Measurements from ENCODE around the gene PGAP3. TPM values are rescaled to one million over a fixed set of nuclear protein-coding genes. Genes with fewer than 3 reads are reported as not detected.

Gene PGAP3, protein sequence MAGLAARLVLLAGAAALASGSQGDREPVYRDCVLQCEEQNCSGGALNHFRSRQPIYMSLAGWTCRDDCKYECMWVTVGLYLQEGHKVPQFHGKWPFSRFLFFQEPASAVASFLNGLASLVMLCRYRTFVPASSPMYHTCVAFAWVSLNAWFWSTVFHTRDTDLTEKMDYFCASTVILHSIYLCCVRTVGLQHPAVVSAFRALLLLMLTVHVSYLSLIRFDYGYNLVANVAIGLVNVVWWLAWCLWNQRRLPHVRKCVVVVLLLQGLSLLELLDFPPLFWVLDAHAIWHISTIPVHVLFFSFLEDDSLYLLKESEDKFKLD
- 18.2 and 21.7 TPM in 2 replicates for total RNA-seq
- long read RNA-seq, partial matches to known transcripts: 0 of 2 reads
- long read RNA-seq, other reads (novel, unspliced or antisense): 0 of 2 reads

DNA sequence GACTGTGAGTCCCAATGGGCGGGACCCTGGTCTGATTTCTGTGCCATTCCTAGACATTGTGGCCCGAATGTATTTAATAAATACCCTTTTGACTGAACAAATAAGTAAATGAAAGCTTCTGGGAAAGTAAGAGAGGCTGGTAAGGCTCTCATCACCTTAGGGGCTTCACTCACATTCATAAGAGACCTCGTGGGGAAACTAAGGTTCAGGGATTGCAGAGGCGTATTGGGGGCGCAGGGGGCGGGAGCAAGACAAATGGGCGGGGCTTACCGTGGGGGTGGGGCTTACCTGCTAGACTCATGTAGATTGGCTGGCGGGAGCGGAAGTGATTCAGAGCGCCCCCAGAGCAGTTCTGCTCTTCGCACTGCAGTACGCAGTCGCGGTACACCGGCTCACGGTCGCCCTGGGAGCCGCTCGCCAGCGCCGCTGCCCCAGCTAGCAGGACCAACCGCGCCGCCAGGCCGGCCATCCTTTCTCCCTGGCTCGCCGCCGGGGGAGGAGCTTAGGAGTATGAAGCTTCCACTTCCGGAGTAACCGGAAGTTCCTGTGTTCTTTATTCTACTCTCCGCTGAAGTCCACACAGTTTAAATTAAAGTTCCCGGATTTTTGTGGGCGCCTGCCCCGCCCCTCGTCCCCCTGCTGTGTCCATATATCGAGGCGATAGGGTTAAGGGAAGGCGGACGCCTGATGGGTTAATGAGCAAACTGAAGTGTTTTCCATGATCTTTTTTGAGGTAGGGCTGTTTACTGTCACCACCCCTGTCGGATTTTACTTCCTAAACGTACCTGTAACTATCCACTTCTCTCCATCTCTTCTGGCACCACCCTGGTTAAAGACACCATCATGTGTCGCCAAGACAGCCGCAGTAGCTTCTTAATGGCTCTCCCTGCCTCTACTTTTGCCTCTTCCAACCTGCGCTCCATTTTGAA is at the start of gene PGAP3:
PGAP3 (minus strand) TSS at position 512 of the 929 bp plus-strand sequence; CDS start at position 469, 43 bp downstream.
- H3K4me1 Mint-ChIP-seq: peaks cover 21% of the 10 kb centered on the region
- peaks cover 3% of the 10 kb centered on the region for H3K9me3 Mint-ChIP-seq
- TF ChIP-seq, protein P1, sequence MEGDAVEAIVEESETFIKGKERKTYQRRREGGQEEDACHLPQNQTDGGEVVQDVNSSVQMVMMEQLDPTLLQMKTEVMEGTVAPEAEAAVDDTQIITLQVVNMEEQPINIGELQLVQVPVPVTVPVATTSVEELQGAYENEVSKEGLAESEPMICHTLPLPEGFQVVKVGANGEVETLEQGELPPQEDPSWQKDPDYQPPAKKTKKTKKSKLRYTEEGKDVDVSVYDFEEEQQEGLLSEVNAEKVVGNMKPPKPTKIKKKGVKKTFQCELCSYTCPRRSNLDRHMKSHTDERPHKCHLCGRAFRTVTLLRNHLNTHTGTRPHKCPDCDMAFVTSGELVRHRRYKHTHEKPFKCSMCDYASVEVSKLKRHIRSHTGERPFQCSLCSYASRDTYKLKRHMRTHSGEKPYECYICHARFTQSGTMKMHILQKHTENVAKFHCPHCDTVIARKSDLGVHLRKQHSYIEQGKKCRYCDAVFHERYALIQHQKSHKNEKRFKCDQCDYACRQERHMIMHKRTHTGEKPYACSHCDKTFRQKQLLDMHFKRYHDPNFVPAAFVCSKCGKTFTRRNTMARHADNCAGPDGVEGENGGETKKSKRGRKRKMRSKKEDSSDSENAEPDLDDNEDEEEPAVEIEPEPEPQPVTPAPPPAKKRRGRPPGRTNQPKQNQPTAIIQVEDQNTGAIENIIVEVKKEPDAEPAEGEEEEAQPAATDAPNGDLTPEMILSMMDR (conservative IDR thresholded peaks at IDR 0.05): no peak
- no peaks in the 10 kb centered on the region for H3K27me3 Mint-ChIP-seq (ENCODE audit: low read depth)
- peaks cover 7% of the 10 kb centered on the region for H3K36me3 Mint-ChIP-seq (ENCODE audit: low read depth)
- H3K4me3 Mint-ChIP-seq: peak within 1 kb of the TSS; percentile 99
- peak within 1 kb of the TSS; percentile 99 for H3K27ac Mint-ChIP-seq (ENCODE audit: unreplicated experiment)
- DNase-seq (ENCODE audit: low read depth, low spot score): peak; percentile 72

DNA sequence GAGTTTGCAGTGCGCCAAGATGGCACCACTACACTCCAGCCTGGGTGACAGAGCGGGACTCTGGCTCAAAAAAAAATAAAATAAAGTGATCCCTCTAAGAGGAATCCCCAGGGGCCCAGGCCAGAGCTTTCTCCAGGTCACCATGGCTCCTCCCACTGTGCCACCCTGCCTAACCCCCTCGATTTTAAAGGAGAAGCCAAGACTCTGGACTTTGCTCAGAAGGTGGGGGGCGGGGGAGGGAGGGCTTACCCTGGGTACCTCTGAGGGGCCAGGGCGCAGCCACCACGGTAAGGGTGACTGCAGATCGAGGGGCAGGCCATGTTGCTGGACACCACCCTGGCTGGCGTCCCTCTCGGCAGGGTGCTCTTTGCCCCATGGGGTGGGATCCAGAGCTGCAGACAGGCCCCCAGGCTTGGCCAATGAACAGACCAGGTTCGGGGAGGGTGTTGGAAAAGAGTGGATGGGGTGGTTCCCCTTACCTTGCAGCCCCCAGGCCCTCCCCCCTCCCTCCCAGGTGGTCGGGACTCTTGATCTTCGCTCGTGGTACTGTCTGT is 49.4 kb upstream of the PGAP3 start:
- Mint-ChIP-seq H3K4me3 (no peak overlapping the region), H3K36me3 (ENCODE audit: low read depth) (no peaks in the 10 kb centered on the region), H3K9me3 (no peaks in the 10 kb centered on the region), H3K27me3 (ENCODE audit: low read depth) (peaks cover 86% of the 10 kb centered on the region), H3K27ac (ENCODE audit: unreplicated experiment) (no peak overlapping the region), H3K4me1 (no peaks in the 10 kb centered on the region)
- DNase-seq (ENCODE audit: low read depth, low spot score): no peak
- TF ChIP-seq, protein P1 (conservative IDR thresholded peaks at IDR 0.05): no peak

DNA sequence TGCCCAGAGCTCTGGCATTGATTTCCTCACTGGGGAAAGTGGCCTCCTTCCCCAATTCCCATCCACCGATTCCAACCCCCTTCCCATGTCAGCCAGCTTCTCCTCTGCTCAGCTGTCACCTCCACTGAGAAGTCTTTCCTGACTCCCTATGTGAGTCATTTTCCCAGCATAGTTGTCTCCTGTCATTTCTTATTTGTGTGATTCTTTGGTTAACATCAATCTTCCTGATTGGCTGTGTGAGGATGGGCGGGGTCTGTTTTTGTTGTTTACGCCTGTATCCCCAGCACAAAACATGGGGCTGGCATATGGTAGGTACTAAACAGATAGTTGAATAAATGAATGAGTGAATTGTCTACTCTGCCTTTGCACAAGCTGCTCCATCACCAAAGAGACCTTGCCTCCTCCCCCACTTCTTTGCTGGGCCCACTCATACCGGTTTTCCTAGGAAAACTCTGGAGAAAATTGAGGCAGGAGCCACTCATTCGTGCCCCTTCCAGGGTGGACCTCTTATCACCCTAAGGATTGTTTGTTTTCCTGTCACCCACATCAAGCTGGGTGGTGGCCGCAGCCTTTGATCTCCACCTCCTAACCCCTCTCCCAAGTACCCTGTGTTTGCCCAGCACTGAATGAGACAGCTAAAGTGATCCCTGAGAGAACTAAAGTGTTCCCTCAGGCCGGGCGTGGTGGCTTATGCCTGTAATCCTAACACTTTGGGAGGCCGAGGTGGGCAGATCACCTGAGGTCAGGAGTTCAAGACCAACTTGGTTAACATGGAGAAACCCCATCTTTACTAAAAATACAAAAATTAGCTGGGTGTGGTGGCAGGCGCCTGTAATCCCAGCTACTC is 48.7 kb upstream of the PGAP3 start:
- no peak for DNase-seq (ENCODE audit: low read depth, low spot score)
- H3K4me3 Mint-ChIP-seq: no peak overlapping the region
- no peaks in the 10 kb centered on the region for H3K36me3 Mint-ChIP-seq (ENCODE audit: low read depth)
- TF ChIP-seq, protein P1 (conservative IDR thresholded peaks at IDR 0.05): no peak
- no peak overlapping the region for H3K27ac Mint-ChIP-seq (ENCODE audit: unreplicated experiment)
- H3K4me1 Mint-ChIP-seq: no peaks in the 10 kb centered on the region
- H3K9me3 Mint-ChIP-seq: no peaks in the 10 kb centered on the region
- H3K27me3 Mint-ChIP-seq (ENCODE audit: low read depth): peaks cover 79% of the 10 kb centered on the region

DNA sequence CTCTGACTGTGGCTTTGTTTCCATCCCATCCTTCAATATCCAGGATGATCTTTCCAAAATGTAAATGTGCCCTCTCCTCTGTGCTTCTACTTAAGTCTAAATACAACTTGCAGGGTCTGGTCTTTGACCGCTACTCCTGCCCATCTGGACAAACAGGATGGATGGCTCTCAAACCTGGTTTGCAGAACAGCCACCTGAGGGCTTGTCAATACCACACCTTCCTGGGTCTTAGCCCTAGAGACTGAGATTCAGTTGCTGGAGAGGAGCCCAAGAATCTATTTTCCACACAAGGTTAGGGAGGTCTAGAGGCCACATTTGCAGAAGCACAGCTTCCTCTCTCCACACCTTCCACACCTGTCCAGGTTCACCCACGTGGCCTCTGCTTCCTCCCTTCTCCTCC is 48.0 kb upstream of the PGAP3 start:
- TF ChIP-seq, protein P1 (conservative IDR thresholded peaks at IDR 0.05): no peak
- H3K27me3 Mint-ChIP-seq (ENCODE audit: low read depth): peaks cover 72% of the 10 kb centered on the region
- H3K9me3 Mint-ChIP-seq: no peaks in the 10 kb centered on the region
- DNase-seq (ENCODE audit: low read depth, low spot score): no peak
- no peaks in the 10 kb centered on the region for H3K36me3 Mint-ChIP-seq (ENCODE audit: low read depth)
- H3K27ac Mint-ChIP-seq (ENCODE audit: unreplicated experiment): no peak overlapping the region
- peak overlapping the region; percentile 25 for H3K4me3 Mint-ChIP-seq
- no peaks in the 10 kb centered on the region for H3K4me1 Mint-ChIP-seq
